Erythroblast (primary cell): ENCODE results near the gene OXCT1.

ENCODE experiments used
- GATA1 ChIP-seq: IDR thresholded peaks from 2 replicates; pipeline ENCODE4 v1.6.1; 2011; ENCODE audit warnings: low read depth, mild to moderate bottlenecking, control low read depth, low read length, moderate library complexity
- POLR2A ChIP-seq: IDR thresholded peaks from 2 replicates; pipeline ENCODE4 v1.6.1; 2011; ENCODE audit warnings: mild to moderate bottlenecking, low read length

GRCh38 chr5:41885286-41885685 lies 15.1 kb upstream of the OXCT1 start:
- TF ChIP-seq POLR2A (no peak), GATA1 (no peak)
